NT2/D1 (cell line): ENCODE results near the gene SIN3A.

Experiments
- YY1 ChIP-seq: IDR thresholded peaks from 2 replicates; pipeline ENCODE4 v1.6.1; 2011; ENCODE audit not compliant: insufficient read length, insufficient read depth
- ZNF274 ChIP-seq: IDR thresholded peaks from 2 replicates; pipeline ENCODE4 v1.6.1; 2011; ENCODE audit warnings: mild to moderate bottlenecking, low read depth, low read length

GRCh38 chr15:75361989-75362641 lies 89.4 kb downstream of the SIN3A start:
- no peak for TF ChIP-seq YY1
- no peak for TF ChIP-seq ZNF274
